HG03342 (cell line): ENCODE data around the gene UBE2D3.

ENCODE experiments used
- ATAC-seq: cut with Tn5 transposase; IDR thresholded peaks from one replicate; pipeline ENCODE4 v1.9.1; 2021; ENCODE audit warnings: mild to moderate bottlenecking, moderate library complexity; ENCODE audit not compliant: unreplicated experiment

UBE2D3 gene

DNA sequence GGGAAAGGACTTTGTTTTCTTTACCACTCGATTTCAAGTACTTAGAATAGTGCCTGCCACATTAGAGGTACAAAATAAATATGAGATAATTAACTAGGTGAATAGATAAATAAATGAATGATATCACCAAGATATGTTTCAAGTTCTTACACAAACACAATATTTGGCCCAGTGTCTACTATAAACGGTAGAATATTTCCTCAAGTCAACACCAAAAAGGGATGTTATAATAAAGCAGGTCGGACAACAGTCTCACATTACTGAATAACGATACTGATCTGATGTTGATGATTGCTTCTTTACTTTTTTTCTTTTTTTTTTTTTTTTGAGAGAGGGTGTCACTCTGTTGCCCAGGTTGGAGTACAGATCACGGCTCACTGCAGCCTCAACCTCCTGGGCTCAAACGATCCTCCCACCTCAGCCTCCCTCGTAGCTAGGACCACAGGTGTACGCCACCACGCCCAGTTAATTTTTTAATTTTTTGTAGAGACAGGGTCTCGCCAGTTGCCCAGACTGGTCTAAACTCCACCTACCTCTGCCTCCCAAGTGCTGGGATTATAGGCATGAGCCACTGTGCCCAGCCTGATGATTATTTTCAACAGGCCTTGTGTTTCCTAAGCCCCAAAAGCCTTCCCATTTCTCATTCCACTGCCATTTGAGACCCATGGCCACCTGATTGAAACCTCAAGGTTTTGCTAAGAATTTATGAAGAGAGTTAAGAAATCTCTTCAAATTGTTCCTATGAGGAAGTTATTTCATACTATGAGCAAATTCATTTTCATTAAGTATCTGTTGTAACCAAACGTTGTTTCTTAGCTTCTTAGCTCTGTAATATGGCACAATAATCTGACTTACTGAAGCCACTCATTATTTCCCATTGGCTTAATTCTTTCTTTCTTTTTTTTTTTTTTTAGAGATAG lies 68.8 kb downstream of the UBE2D3 start:
- no peak for ATAC-seq

DNA sequence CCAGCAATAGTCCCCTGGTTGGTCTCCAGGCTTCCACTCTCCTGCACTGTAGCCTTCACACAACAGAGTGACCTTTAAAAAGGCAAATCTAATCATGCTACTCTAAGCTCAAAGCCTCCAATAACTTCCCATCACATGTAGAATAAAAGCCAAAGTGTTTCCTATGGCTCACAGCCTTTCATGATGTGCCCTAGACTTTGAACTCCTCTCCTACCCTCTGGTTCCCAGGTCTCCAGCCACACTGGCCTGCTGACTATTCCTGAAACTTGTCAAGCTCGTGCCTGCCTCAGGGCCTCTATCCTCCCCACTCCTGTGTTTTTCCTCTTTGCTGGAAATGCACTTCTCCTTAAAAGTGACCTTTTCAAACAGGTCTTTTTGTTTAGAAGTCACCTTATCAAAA lies 69.7 kb downstream of the UBE2D3 start:
- ATAC-seq, result no peak

DNA sequence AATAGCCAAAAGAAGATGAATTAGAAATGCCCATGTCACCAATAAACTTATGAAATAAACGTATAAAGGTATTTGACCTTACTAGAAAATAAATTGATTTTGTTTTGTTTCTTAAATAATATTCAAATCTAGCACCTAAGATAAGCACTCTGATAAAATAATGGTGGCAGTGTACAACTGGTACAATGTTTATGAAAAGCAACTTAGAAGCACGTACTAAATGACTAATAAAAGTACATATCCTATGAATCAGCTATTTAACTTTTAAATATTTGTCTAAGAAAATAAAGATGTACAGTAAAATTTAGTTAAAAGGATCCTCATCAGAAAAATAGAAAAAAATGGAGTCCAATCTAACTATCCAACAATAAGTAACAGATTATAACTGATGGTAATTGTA lies 73.3 kb downstream of the UBE2D3 start:
- ATAC-seq, result no peak

DNA sequence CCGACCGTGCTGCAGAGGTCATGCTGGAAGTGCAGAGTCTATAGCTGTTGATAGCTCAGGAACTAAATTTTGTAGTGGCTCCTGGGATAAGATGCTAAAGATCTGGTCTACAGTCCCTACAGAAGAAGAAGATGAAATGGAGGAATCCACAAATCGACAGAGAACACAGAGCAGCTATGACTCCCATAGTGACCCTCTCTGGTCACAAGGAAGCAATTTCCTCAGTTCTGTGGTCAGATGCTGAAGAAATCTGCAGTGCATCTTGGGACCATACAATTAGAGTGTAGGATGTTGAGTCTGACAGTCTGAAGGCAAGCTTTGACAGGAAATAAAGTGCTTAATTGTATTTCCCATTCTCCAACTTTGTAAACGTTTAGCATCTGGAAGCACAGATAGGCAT lies 75.4 kb downstream of the UBE2D3 start:
- no peak for ATAC-seq
